SKM-1 treated with dmso at 0.1 percent for 144 hours (cell line): ENCODE results near the gene RAD21L1.
"Not testable (repeated sequence)": the region's sequence is repeated elsewhere in the genome, so short reads cannot be mapped to it uniquely, and the experiment has no call there.

Experiments
- DNase-seq: peaks from one replicate; lab custom pipeline; 2025; ENCODE audit not compliant: unreplicated experiment; lab: John Stamatoyannopoulos, UW

RAD21L1 gene

GRCh38 chr20:1224205-1224890 lies 1.5 kb upstream of the RAD21L1 start:
- no peak for DNase-seq

GRCh38 chr20:1225263-1225782 lies 521 bp upstream of the RAD21L1 start:
- DNase-seq, result no peak

- DNase-seq, result no peak
These were observed 3.7 kb downstream of the RAD21L1 start for GRCh38 chr20:1229541-1229940.

- DNase-seq, result no peak
These were observed 6.7 kb downstream of the RAD21L1 start for GRCh38 chr20:1232286-1233111.

GRCh38 chr20:1240549-1240948 lies 14.7 kb downstream of the RAD21L1 start:
- DNase-seq, result no peak

- no peak for DNase-seq
These were observed 15.6 kb downstream of the RAD21L1 start for GRCh38 chr20:1241456-1241855.

- no peak for DNase-seq
These were observed 16.3 kb downstream of the RAD21L1 start for GRCh38 chr20:1242099-1242498.

GRCh38 chr20:1242530-1242929 lies 16.7 kb downstream of the RAD21L1 start:
- no peak for DNase-seq

GRCh38 chr20:1245578-1245977 lies 19.7 kb downstream of the RAD21L1 start:
- no peak for DNase-seq

GRCh38 chr20:1247689-1248088 lies 21.8 kb downstream of the RAD21L1 start:
- DNase-seq, result no peak

- not testable (repeated sequence) for DNase-seq
These were observed 24.4 kb downstream of the RAD21L1 start for GRCh38 chr20:1250282-1250681.

GRCh38 chr20:1252416-1252815 lies 26.6 kb downstream of the RAD21L1 start:
- DNase-seq, result no peak

GRCh38 chr20:1254254-1254653 lies 28.4 kb downstream of the RAD21L1 start:
- DNase-seq, result no peak

GRCh38 chr20:1255675-1256074 lies 29.8 kb downstream of the RAD21L1 start:
- no peak for DNase-seq

GRCh38 chr20:1263853-1264252 lies 38.0 kb downstream of the RAD21L1 start:
- DNase-seq, result no peak

- DNase-seq, result no peak
These were observed 38.9 kb downstream of the RAD21L1 start for GRCh38 chr20:1264727-1265126.

- DNase-seq, result no peak
These were observed 39.5 kb downstream of the RAD21L1 start for GRCh38 chr20:1265226-1265915.

- no peak for DNase-seq
These were observed 40.0 kb downstream of the RAD21L1 start for GRCh38 chr20:1265916-1266166.

- DNase-seq, result no peak
These were observed 40.5 kb downstream of the RAD21L1 start, which contains the start of gene SNPH for GRCh38 chr20:1266167-1266973. Gene SNPH (plus strand): TSS chr20:1266294. CDS start chr20:1296240, 29,946 bp downstream.

- no peak for DNase-seq
These were observed 41.3 kb downstream of the RAD21L1 start for GRCh38 chr20:1267161-1267560.

- no peak for DNase-seq
These were observed 42.0 kb downstream of the RAD21L1 start for GRCh38 chr20:1267809-1268374.
